ENCODE measurements around the gene DNAH8.

The DNAH8 gene

DNA sequence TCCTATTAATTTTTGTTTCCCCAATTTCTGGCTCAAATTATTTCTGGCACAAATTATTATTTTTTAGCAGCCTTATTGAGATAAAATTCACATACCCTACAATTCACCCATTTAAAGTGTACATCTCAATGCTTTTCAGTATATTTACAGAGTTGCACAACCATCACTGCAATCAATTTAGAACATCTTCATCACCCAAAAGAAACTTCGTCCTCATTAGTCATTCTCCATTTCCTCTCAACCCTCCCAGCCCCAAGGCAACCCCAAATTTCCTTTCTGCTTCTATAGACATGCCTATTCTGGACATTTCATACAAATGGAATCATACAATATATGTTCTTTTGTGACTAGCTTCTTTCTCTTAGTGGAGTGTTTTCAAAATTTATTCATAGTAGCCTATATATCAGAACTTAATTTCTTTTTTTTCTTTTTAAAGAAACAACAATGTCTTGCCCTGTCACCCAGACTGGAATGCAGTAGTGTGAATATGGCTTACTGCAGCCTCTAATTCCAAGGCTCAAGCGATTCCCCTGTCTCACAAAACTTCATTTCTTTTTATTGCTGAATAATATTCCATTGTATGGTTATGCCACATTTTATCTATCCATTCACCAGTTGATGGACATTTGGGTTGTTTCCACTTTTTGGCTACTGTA is 84.5 kb downstream of the DNAH8 start:
- no peak for DNase-seq

DNA sequence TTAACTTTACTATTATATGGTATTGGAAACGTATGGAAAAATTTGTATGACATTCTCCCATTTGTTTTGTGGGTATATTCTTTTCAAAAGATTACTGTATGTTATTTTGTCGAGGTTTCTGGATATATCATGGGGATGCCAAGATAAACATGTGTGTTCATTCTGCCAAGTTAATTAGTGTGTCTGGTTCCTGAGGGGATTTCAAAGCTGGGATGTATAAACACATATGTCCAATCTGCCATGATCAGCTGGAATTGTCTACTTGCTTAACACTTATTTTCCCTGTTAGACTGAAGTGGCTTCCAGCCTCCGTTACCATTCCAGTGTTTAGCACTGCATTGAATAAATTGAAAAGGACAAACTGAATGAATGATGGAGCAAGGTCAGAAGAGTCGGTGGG is 86.2 kb downstream of the DNAH8 start:
- no peak for DNase-seq

DNA sequence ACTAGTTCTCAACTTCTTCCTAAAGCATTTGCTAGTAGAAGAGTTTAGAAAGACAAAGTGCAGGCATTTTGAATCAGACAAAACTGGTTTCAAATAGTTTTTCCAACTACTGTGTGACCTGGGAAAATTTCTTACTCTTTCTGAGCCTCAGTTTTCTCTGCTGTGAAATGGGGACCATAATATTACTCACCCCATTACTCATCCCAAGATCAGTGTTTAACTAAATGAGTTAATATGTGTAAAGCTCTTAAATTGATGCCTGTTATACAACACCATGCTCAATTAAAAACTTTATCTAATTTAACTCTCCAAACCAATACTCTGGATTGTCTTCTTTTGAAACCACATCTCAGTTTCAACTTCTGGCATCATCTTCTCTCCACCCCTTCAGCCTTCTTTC is 87.4 kb downstream of the DNAH8 start:
- no peak for DNase-seq

DNA sequence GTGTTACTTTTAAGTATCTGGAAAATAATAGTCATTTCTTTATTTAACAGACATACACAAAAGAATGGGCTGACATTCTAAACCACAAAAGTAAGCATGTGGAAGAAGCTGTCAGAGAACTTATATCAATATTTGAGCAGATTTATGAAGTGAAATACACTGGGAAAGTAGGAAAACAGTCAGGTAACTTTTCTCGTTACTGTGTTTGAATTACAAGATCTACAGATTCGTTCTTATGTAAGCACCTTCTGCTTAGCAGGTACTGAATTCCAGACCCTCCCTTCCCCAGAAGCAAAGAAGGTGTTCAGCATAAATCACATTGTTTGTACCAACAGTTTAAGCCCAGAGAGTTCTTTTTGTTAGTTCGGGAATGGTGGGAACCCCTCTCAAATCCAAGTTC is 88.0 kb downstream of the DNAH8 start:
- no peak for DNase-seq

DNA sequence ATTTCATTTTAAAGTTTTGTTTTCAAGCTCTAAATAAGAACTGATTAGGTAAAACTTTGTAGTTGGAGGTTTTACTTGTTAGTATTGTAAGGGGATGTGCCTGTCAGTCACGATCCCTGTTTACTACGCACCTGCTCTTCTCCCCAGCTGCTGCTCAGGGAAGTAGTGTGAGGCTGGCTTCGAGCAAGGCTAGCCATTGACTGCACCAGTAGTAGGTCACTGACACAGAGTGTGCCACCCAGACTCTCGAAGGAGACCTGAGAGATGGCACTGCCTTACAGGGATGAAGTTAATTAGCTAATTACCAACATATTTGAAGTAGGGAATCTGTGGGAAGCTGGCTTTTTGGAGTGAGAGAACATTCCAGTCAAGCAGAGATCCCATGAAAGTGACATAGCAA is 89.2 kb downstream of the DNAH8 start:
- DNase-seq: no peak

DNA sequence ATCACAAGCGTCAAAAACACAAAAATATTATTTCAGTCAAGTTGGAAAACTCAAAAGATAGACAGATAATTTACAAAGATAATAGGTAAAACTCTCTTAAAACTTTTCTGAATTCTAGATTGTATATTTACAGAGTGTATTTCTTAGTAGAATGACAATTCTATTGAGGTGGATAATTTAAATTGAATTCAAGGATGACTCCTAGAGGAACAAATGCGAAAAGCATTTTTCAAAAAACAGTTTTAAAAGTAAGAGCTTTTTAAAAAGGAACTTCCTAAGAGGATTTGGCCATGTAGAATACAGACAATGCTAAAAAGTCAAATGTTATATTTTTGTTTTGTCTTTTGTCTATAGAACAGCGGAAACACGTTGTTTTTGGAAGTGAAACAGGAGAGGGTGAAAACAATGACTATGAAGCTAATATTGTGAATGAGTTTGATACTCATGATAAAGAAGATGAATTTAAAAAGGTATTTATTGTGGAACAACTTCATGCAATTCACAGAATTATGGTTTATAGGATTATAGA is 90.1 kb downstream of the DNAH8 start:
- no peak for DNase-seq

- no peak for DNase-seq
Measured at GRCh38 chr6:38805692-38806091, 90.6 kb downstream of the DNAH8 start.

- DNase-seq: no peak
Measured at GRCh38 chr6:38806271-38806670, 91.2 kb downstream of the DNAH8 start.

GRCh38 chr6:38806833-38807232 is 91.7 kb downstream of the DNAH8 start:
- DNase-seq: no peak

DNA sequence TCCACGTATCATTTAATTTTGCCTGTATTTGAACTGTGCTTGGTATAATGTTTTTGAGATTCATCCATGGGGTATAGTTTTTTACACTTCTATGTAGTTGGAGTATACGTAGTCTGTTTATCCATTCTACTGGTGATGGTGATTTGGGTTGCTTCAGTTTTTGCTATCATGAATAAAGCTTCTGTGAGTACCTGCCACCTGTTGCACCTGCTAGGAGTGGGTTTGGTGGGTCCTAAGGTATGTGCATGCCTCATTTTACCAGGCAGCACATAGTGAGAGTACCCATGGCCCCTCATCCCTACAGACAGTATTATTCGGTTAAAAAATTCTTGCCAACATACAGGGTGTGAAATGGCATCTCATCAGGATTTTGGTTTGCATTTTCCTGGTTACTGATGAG is 92.9 kb downstream of the DNAH8 start:
- DNase-seq: no peak

DNA sequence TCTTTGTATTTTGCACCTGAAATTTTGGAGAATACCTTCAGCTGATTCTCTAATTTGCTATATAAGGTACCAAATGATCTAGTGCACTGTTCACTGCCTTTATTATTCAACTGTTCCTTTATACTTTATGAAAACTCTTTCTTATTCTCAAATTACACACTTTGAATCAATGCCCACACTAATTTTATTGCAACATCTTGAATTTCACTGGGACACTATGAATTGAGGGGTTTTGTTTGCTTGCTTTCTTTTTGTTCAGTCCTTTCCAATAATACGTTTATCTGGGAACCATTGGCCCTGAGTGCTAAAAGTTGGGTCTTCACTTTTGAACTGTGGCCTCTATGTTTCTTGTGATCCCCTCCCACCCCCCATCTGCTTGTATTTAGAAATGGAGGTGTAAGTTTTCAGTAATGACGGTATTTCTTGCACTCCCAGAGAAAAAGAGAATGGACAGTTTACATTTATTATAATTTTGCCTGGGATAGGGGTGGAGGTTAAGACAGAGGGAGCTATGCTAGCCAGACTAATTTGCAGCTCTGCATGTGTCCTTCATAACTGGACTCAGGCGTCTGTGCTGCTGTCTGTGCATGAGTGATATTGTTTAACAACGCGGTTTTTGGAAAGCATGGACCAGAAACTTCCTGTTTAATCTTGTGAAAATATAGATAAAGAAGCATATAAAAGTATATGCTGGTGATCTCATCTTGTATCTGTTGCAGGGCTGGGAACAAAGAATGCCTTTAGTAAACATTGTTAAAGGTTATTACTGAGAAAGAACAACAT is 98.1 kb downstream of the DNAH8 start:
- no peak for DNase-seq

DNA sequence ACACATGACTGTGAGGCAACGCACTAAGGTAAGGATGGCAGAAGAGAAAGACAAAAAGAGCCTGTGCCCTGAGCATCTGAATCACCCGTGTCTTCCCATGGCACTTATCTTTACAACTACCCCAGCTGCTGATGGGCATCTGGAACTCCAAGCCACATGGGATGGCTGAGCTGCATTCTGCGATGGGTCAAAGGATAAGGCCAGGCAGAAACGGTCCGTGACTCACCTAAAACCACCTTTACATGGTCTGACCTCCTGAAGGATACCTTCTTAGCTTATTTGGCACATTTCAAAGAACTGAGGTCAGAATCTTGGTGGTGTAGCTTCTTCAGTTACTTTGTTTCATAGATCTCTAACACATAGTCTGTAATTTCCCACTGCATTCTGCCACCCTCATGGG is 99.7 kb downstream of the DNAH8 start:
- DNase-seq: no peak

- DNase-seq: no peak
Measured at GRCh38 chr6:38815250-38815649, 100.1 kb downstream of the DNAH8 start.

GRCh38 chr6:38818691-38819090 is 103.6 kb downstream of the DNAH8 start:
- no peak for DNase-seq

DNA sequence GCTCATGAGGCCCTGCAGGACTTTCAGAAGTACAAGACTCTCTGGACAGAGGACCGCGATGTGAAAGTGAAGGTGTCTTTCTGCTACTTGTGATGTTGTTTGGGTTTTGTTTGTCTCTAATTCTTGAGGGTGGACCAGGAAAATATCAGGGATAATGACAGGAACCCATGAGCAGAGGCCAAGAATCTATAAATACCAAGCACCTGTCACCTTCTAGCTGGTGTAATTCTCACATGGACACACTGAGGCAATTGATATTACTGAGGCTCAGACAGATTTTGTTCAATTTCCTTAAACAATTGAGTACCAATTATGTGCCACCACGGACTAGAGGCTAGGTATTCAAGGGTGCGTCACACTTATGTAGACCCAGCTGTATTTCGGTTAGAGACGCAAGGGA is 107.9 kb downstream of the DNAH8 start:
- no peak for DNase-seq

- no peak for DNase-seq
Measured at GRCh38 chr6:38824243-38824894, 109.3 kb downstream of the DNAH8 start.

DNA sequence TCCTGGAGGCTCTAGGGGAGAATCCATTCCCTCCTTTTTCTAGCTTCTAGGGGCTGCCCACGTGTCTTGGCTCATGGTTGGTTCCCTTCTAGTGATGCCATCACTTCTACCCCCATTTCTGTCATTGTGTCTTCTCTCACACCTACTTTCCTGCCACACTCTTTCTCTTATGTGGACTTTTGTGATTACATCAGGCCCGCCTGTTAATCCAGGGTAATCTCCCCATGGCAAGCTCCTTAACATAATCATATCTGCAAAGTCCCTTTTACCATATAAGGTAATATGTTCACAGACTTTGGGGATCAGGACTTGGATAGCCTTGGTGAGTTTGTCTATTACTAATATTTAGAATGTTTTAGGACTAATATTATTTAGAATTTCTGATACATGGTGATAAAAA is 111.9 kb downstream of the DNAH8 start:
- DNase-seq: no peak

DNA sequence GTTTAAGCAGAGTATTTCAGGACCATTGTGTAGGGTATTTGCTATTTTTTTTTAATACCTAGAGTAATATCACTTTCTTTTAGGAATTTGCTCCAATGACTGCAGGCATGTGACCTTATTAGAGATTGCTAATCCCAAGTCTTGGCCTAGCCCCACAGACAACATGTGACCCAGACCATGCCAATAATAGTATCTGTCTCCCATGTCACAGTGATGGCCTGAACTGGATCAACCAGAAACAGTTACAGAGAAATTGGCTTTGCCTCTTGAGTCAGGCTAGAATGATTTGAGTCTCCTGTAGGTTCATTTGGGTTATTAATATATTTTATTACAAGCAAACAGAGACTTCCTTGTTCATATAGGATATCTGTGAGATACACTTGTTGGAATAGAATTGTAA is 116.8 kb downstream of the DNAH8 start:
- no peak for DNase-seq

DNA sequence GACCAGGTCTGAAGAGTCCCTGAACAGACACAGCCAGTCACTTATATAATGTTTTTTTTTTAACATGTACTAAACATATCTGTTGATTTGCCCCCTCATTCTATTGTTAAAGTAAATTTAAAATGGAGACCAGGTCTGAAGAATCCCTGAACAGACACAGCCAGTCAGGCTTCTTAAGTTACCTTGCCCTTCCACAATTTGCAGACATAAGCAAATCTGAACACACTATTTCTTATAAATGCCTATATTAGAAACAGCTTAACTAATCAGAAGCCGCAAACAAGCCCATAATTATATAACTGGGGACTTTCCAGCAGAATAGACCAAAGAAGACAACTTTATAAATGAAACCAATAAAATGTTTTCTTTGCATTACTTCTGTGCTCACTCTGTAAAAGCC is 118.2 kb downstream of the DNAH8 start:
- no peak for DNase-seq

- DNase-seq: no peak
Measured at GRCh38 chr6:38836585-38836984, 121.5 kb downstream of the DNAH8 start.

- no peak for DNase-seq
Measured at GRCh38 chr6:38837101-38837500, 122.0 kb downstream of the DNAH8 start.

- DNase-seq: no peak
Measured at GRCh38 chr6:38843798-38844197, 128.7 kb downstream of the DNAH8 start.

GRCh38 chr6:38845931-38846330 is 130.8 kb downstream of the DNAH8 start:
- no peak for DNase-seq

- DNase-seq: no peak
Measured at GRCh38 chr6:38846361-38846760, 131.2 kb downstream of the DNAH8 start.
